CD14-positive monocyte (primary cell): ENCODE results near the gene FCRLA. TPM values are rescaled to one million over a fixed set of nuclear protein-coding genes. Genes with fewer than 3 reads are reported as not detected.

ENCODE experiments used
- DNase-seq, 3 donors: peaks; one replicate each; pipeline ENCODE4 v3.0.0-alpha.2; 2011 to 2022
- H2AFZ ChIP-seq: 2 replicates; pipeline ENCODE4 v1.6.0; 2012; ENCODE audit warnings: mild to moderate bottlenecking, low read depth, low read length, inconsistent platforms; ENCODE audit not compliant: insufficient read depth, poor library complexity, severe bottlenecking
- H3K27ac ChIP-seq, 2 donors: 1 replicate in 1 of 2; 2 replicates in 1 of 2; pipeline ENCODE4 v1.5.1; 2012 to 2013; ENCODE audit warnings: low read length in 2 of 2, control low read depth in 1 of 2, inconsistent platforms in 1 of 2, low read depth in 1 of 2, mild to moderate bottlenecking in 1 of 2
- H3K27me3 ChIP-seq, 2 donors: one replicate each; pipeline versions ENCODE4 v1.6.0 to v1.6.1; 2011 to 2013; ENCODE audit warnings: low read length in 2 of 2; ENCODE audit not compliant: control insufficient read depth in 2 of 2, insufficient read depth in 2 of 2
- H3K36me3 ChIP-seq, 2 donors: replicated peaks in 1 of 2; 1 replicate in 1 of 2; 2 replicates in 1 of 2; pipeline versions ENCODE4 v1.5.1 to v1.6.1; 2012 to 2013; ENCODE audit warnings: low read length in 2 of 2, control low read depth in 1 of 2, inconsistent platforms in 1 of 2, mild to moderate bottlenecking in 1 of 2; ENCODE audit not compliant: insufficient read depth in 2 of 2, control insufficient read depth in 1 of 2
- H3K4me1 ChIP-seq, 2 donors: 1 replicate in 1 of 2; 2 replicates in 1 of 2; pipeline versions ENCODE4 v1.5.1 to v1.6.1; 2012 to 2013; ENCODE audit warnings: low read length in 2 of 2, control low read depth in 1 of 2, inconsistent platforms in 1 of 2, mild to moderate bottlenecking in 1 of 2, moderate library complexity in 1 of 2; ENCODE audit not compliant: insufficient read depth in 2 of 2, control insufficient read depth in 1 of 2
- H3K4me2 ChIP-seq: replicated peaks from 2 replicates; pipeline ENCODE3; 2012; ENCODE audit warnings: low read length, moderate library complexity, mild to moderate bottlenecking; ENCODE audit not compliant: poor library complexity, severe bottlenecking; ENCODE audit errors: extremely low read depth
- H3K4me3 ChIP-seq, 3 experiments: fragments of 200-600 bp in 1 of 3; sonication (generic) in 1 of 3; replicated peaks in 1 of 3; 1 replicate in 2 of 3; 2 replicates in 1 of 3; pipeline ENCODE4 v1.5.1; 2011 to 2013; ENCODE audit warnings: low read length in 3 of 3, mild to moderate bottlenecking in 3 of 3, control low read depth in 2 of 3, low read depth in 2 of 3, inconsistent platforms in 1 of 3, moderate library complexity in 1 of 3
- H3K79me2 ChIP-seq: 2 replicates; pipeline ENCODE4 v1.6.0; 2012; ENCODE audit warnings: mild to moderate bottlenecking, control low read depth, inconsistent platforms, low read length, moderate library complexity; ENCODE audit not compliant: insufficient read depth
- H3K9ac ChIP-seq: 2 replicates; pipeline ENCODE4 v1.6.0; 2017; ENCODE audit warnings: low read length, mild to moderate bottlenecking; ENCODE audit not compliant: insufficient read depth, poor library complexity, severe bottlenecking
- H3K9me3 ChIP-seq, 2 donors: replicated peaks in 1 of 2; 1 replicate in 1 of 2; 2 replicates in 1 of 2; pipeline versions ENCODE4 v1.5.1 to v1.6.1; 2012 to 2013; ENCODE audit warnings: low read length in 2 of 2, control low read depth in 1 of 2; ENCODE audit not compliant: control insufficient read depth in 1 of 2, insufficient read depth in 1 of 2
- H4K20me1 ChIP-seq: 2 replicates; pipeline ENCODE4 v1.6.0; 2012; ENCODE audit warnings: mild to moderate bottlenecking, low read length, control low read depth, moderate library complexity; ENCODE audit not compliant: insufficient read depth
- H3K27ac Mint-ChIP-seq, 7 donors: one replicate each; pipeline ENCODE4 v1.8.0; 2020; ENCODE audit warnings: mild to moderate bottlenecking in 7 of 7, mixed read lengths in 7 of 7, moderate library complexity in 6 of 7, inconsistent platforms in 2 of 7
- H3K27me3 Mint-ChIP-seq, 3 donors: one replicate each; pipeline ENCODE4 v1.8.0; 2021 to 2022; ENCODE audit warnings: low read depth in 3 of 3, mild to moderate bottlenecking in 3 of 3, mixed read lengths in 3 of 3, moderate library complexity in 3 of 3, inconsistent platforms in 1 of 3
- H3K36me3 Mint-ChIP-seq, 2 donors: one replicate each; pipeline ENCODE4 v1.8.0; 2020; ENCODE audit warnings: mixed read lengths in 2 of 2, inconsistent platforms in 1 of 2, mild to moderate bottlenecking in 1 of 2
- H3K4me1 Mint-ChIP-seq: one replicate; pipeline ENCODE4 v1.8.0; 2020; ENCODE audit warnings: mild to moderate bottlenecking, mixed read lengths
- H3K4me3 Mint-ChIP-seq, 2 donors: one replicate each; pipeline ENCODE4 v1.8.0; 2020; ENCODE audit warnings: mild to moderate bottlenecking in 2 of 2, mixed read lengths in 2 of 2, moderate library complexity in 1 of 2
- H3K9me3 Mint-ChIP-seq, 7 donors: one replicate each; pipeline ENCODE4 v1.8.0; 2020 to 2022; ENCODE audit warnings: mixed read lengths in 7 of 7, mild to moderate bottlenecking in 6 of 7, moderate library complexity in 6 of 7, inconsistent platforms in 2 of 7
- CTCF ChIP-seq: fragments of 200-600 bp; IDR thresholded peaks from one replicate; pipeline ENCODE4 v1.8.0; 2022; ENCODE audit warnings: antibody characterized with exemption, mild to moderate bottlenecking
- WGBS: methylation state at CpG from one replicate; pipeline ENCODE4 v1.1.5; 2013; ENCODE audit warnings: missing lambda C conversion rate; ENCODE audit not compliant: insufficient coverage; 5-methylcytosine and 5-hydroxymethylcytosine counted together
- intact Hi-C, 2 donors: fragments of 100-400 bp; cut with micrococcal nuclease; formaldehyde crosslinking; loops; one replicate each; pipeline versions ENCODE4 v1.15.0 to v1.15.1; 2023
- polyA plus RNA-seq, 3 donors: library from polyadenylated mRNA; depleted of rRNA in 1 of 3; unstranded in 2 of 3; stranded (reverse) in 1 of 3; fragments of 300-500 nt in 2 of 3; fragments of >200 nt in 1 of 3; fragmentation: Illumina TruSeq in 2 of 3; gene quantifications; 1 replicate in 2 of 3; 2 replicates in 1 of 3; pipeline ENCODE4 v1.2.3, GENCODE V29; 2012 to 2021

Gene FCRLA
- polyA plus RNA-seq, 3 donors = 0.28 to 0.51 (median 0.39) TPM

GRCh38 chr1:161710560-161710959, 3.5 kb downstream of the FCRLA start:
- peak overlapping the region in 1 of 2 donors; percentile 28 for H3K4me3 Mint-ChIP-seq
- no peak for DNase-seq
- no peaks in the 10 kb centered on the region for H3K36me3 Mint-ChIP-seq
- Histone ChIP-seq H3K9me3 (no peaks in the 10 kb centered on the region), H4K20me1 (no peaks in the 10 kb centered on the region), H3K27me3 (peaks cover 49 to 95% of the 10 kb centered on the region in 2 donors), H3K9ac (no peak overlapping the region), H3K27ac (no peak overlapping the region), H3K79me2 (no peaks in the 10 kb centered on the region), H3K4me2 (no peak overlapping the region), H3K36me3 (no peaks in the 10 kb centered on the region), H3K4me3 (no peak overlapping the region), H2AFZ (no peak overlapping the region), H3K4me1 (peaks cover 10 to 11% of the 10 kb centered on the region in 2 donors)
- H3K27me3 Mint-ChIP-seq = peaks cover 47 to 63% (median 58%) of the 10 kb centered on the region in 3 donors
- H3K4me1 Mint-ChIP-seq = no peaks in the 10 kb centered on the region
- WGBS = 82% methylated on average over 2 of the region's 4 CpGs
- TF ChIP-seq CTCF = no peak
- intact Hi-C loops = no loop called here
- H3K9me3 Mint-ChIP-seq = peaks cover 0 to 2% (median 0%) of the 10 kb centered on the region in 7 donors
- peak overlapping the region in 1 of 7 donors; percentile 12 for H3K27ac Mint-ChIP-seq

GRCh38 chr1:161718559-161719324, 11.7 kb downstream of the FCRLA start:
- Histone ChIP-seq H3K27ac (no peak overlapping the region), H3K9ac (no peak overlapping the region), H2AFZ (no peak overlapping the region), H3K4me1 (peaks cover 42 to 52% of the 10 kb centered on the region in 2 donors), H3K9me3 (no peaks in the 10 kb centered on the region), H4K20me1 (no peaks in the 10 kb centered on the region), H3K27me3 (peaks cover 64 to 81% of the 10 kb centered on the region in 2 donors), H3K36me3 (no peaks in the 10 kb centered on the region), H3K4me3 (peak overlapping the region in 1 of 3 experiments; percentile 31), H3K79me2 (no peaks in the 10 kb centered on the region), H3K4me2 (peak overlapping the region; percentile 56)
- peaks cover 2 to 16% of the 10 kb centered on the region in 2 donors for H3K36me3 Mint-ChIP-seq
- peaks cover 56 to 86% (median 79%) of the 10 kb centered on the region in 3 donors for H3K27me3 Mint-ChIP-seq
- H3K4me3 Mint-ChIP-seq = peak overlapping the region in 1 of 2 donors; percentile 66
- peak overlapping the region in 6 of 7 donors; percentile 22 to 86 (median 56) for H3K27ac Mint-ChIP-seq
- TF ChIP-seq CTCF = no peak
- peaks cover 43% of the 10 kb centered on the region for H3K4me1 Mint-ChIP-seq
- H3K9me3 Mint-ChIP-seq = peaks cover 0 to 4% (median 0%) of the 10 kb centered on the region in 7 donors
- peak; percentile 47 to 71 (median 62) for DNase-seq
- intact Hi-C loops = no loop called here
- 33% methylated on average over 3 of the region's 8 CpGs for WGBS
